ENCODE results near the gene KDM3B.
A peak's percentile ranks its signal among the peaks of the same experiment; 100 is the strongest.
"Not testable (repeated sequence)": the region's sequence is repeated elsewhere in the genome, so short reads cannot be mapped to it uniquely, and the experiment has no call there.

The KDM3B gene

DNA sequence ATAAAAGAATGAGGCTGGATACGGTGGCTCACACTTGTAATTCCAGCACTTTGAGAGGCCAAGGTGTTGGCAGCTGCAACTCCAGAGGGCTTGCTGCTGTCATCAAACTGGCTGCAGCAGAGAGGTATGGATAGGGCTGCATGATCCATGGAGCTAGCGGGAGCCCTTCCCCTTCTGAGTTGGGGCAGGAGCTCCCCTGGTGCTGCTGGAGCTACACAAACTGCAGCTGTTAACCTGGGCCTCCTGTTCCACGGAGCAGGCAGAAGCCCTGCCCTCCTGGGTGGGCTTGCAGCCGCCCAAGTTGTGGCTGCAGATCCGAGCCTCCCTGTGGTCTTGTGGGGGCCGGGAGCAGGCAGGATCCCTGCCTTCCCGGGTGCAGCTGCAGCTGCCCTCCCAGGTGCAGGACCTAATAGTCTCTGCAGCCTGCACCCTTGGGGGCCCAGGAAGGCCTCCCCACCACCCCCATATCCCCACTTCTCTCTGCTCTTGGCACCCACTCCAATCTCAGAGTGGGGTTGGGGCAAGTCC, 36.7 kb upstream of the KDM3B start:
- Histone ChIP-seq H3K9ac (ENCODE audit: low read depth, low read length, poor library complexity, severe bottlenecking) (no peak overlapping the region), H3K4me2 (ENCODE audit: low read depth, low read length, poor library complexity, severe bottlenecking) (no peak overlapping the region)

DNA sequence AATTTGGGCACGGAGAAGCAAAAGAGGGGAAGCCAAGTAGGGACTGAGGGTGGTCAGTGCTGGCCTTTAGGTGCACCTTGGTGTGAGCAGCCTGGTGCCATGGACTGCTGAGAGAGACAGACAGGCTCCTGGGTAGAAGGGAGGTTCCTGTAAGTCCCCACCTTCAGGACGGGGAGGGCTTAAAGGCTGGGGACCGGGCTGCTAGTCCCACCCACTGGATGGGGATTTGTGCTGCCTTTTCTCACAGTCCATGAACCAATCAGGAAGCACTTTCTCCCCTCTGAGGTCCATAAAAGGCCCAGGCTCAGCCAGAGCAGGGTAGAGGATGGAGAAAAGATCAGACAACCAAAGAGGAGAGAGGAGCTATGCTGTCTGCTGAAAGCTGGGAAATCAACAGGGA, 36.1 kb upstream of the KDM3B start:
- TF ChIP-seq, protein P1, sequence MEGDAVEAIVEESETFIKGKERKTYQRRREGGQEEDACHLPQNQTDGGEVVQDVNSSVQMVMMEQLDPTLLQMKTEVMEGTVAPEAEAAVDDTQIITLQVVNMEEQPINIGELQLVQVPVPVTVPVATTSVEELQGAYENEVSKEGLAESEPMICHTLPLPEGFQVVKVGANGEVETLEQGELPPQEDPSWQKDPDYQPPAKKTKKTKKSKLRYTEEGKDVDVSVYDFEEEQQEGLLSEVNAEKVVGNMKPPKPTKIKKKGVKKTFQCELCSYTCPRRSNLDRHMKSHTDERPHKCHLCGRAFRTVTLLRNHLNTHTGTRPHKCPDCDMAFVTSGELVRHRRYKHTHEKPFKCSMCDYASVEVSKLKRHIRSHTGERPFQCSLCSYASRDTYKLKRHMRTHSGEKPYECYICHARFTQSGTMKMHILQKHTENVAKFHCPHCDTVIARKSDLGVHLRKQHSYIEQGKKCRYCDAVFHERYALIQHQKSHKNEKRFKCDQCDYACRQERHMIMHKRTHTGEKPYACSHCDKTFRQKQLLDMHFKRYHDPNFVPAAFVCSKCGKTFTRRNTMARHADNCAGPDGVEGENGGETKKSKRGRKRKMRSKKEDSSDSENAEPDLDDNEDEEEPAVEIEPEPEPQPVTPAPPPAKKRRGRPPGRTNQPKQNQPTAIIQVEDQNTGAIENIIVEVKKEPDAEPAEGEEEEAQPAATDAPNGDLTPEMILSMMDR (conservative IDR thresholded peaks at IDR 0.05; ENCODE audit: low read length): no peak
- TF ChIP-seq EZH2phosphoT487 (IDR thresholded peaks at IDR 0.05; ENCODE audit: borderline replicate concordance): no peak
- Histone ChIP-seq H3K79me2 (ENCODE audit: insufficient read depth, low read length) (no peaks in the 10 kb centered on the region), H3K4me3 (ENCODE audit: low read length, poor library complexity, severe bottlenecking) (no peak overlapping the region), H3K9me2 (replicated peaks; ENCODE audit: low read depth, low read length) (no peaks in the 10 kb centered on the region), H3K9ac (ENCODE audit: low read depth, low read length, poor library complexity, severe bottlenecking) (no peak overlapping the region), H3K27me3 (ENCODE audit: insufficient read depth, low read length, poor library complexity, severe bottlenecking) (no peaks in the 10 kb centered on the region), H2AFZ (ENCODE audit: low read length) (no peak overlapping the region), H3K9me3 (ENCODE audit: insufficient read depth, low read depth, low read length) (no peaks in the 10 kb centered on the region), H3K36me3 (ENCODE audit: insufficient read depth, low read length) (peaks cover 30% of the 10 kb centered on the region; the same call in 1 of the 2 replicates), H3F3A (ENCODE audit: low read depth) (no peaks in the 10 kb centered on the region), H3K4me1 (ENCODE audit: insufficient read depth, low read length, poor library complexity, severe bottlenecking) (no peaks in the 10 kb centered on the region), H4K20me1 (ENCODE audit: insufficient read depth, low read length, poor library complexity, severe bottlenecking) (no peaks in the 10 kb centered on the region), H3K4me2 (ENCODE audit: low read depth, low read length, poor library complexity, severe bottlenecking) (no peak overlapping the region)

More for the DNA sequence above, 36.7 kb upstream of the KDM3B start:
- H4K20me1 ChIP-seq (ENCODE audit: insufficient read depth, low read length, poor library complexity, severe bottlenecking): no peaks in the 10 kb centered on the region
- no peaks in the 10 kb centered on the region for H3F3A ChIP-seq (ENCODE audit: low read depth)
- H3K4me1 ChIP-seq (ENCODE audit: insufficient read depth, low read length, poor library complexity, severe bottlenecking): no peaks in the 10 kb centered on the region
- peaks cover 36% of the 10 kb centered on the region; the same call in 1 of the 2 replicates for H3K36me3 ChIP-seq (ENCODE audit: insufficient read depth, low read length)
- H2AFZ ChIP-seq (ENCODE audit: low read length): no peak overlapping the region
- H3K4me3 ChIP-seq (ENCODE audit: low read length, poor library complexity, severe bottlenecking): no peak overlapping the region
- no peaks in the 10 kb centered on the region for H3K79me2 ChIP-seq (ENCODE audit: insufficient read depth, low read length)
- H3K27me3 ChIP-seq (ENCODE audit: insufficient read depth, low read length, poor library complexity, severe bottlenecking): no peaks in the 10 kb centered on the region
- H3K9me3 ChIP-seq (ENCODE audit: insufficient read depth, low read depth, low read length): no peaks in the 10 kb centered on the region
- TF ChIP-seq, protein P1 (conservative IDR thresholded peaks at IDR 0.05; ENCODE audit: low read length): no peak
- no peak for TF ChIP-seq EZH2phosphoT487 (IDR thresholded peaks at IDR 0.05; ENCODE audit: borderline replicate concordance)
- no peaks in the 10 kb centered on the region for H3K9me2 ChIP-seq (replicated peaks; ENCODE audit: low read depth, low read length)

DNA sequence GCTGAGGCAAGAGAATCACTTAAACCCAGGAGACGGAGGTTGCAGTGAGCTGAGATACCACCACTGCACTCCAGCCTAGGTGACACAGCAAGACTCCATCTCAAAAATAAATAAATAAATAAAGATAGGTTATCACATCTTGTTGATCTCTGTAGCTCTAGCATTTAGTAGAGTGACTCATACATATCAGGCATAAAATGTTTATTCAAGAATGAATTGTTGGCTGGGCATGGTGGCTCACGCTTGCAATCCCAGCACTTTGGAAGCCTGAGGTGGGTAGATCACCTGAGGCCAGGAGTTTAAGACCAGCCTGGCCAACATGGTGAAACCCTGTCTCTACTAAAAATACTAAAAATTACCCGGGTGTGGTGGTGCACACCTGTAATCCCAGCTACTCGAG, 34.3 kb upstream of the KDM3B start:
- H3K4me2 ChIP-seq (ENCODE audit: low read depth, low read length, poor library complexity, severe bottlenecking); H3K79me2 ChIP-seq (ENCODE audit: insufficient read depth, low read length); H4K20me1 ChIP-seq (ENCODE audit: insufficient read depth, low read length, poor library complexity, severe bottlenecking); H3F3A ChIP-seq (ENCODE audit: low read depth); H3K27me3 ChIP-seq (ENCODE audit: insufficient read depth, low read length, poor library complexity, severe bottlenecking); H2AFZ ChIP-seq (ENCODE audit: low read length); H3K9ac ChIP-seq (ENCODE audit: low read depth, low read length, poor library complexity, severe bottlenecking); H3K4me1 ChIP-seq (ENCODE audit: insufficient read depth, low read length, poor library complexity, severe bottlenecking); H3K9me3 ChIP-seq (ENCODE audit: insufficient read depth, low read depth, low read length); H3K4me3 ChIP-seq (ENCODE audit: low read length, poor library complexity, severe bottlenecking); H3K9me2 ChIP-seq (replicated peaks; ENCODE audit: low read depth, low read length): not testable (repeated sequence)
- H3K36me3 ChIP-seq (ENCODE audit: insufficient read depth, low read length): peaks cover 26% of the 10 kb centered on the region; the same call in 1 of the 2 replicates

DNA sequence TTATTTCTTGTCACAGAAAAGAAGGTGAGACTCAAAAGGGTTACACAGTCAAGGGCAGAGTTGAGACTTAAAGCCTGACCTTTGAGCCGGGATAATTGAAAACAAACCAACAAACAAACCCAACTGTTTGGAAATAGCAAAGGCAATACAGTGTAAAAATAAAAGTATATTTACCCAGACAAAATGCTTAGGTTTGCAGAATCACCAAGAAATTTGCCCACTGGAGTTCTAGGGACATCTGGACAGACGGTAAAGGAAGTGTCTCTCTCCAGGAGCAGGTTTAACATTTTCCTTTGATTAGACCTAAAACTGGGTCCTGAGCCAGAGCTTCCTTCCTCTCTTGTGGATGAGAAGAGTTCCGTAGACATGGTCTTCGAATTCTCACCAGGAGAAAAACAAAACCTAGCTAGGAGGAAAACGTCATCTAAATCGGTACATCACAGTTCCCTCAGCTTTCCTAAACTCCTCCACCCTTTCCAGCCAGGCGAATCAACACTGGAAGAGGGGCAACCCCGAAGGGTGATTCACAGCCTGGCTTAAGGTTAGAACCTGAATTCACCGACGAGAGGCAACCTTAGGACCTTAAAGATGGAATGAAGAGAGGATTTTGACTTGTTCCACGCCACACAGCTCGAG, 21.6 kb upstream of the KDM3B start:
- H3K9me2 ChIP-seq (replicated peaks; ENCODE audit: low read depth, low read length): no peaks in the 10 kb centered on the region
- peak overlapping the region; percentile 91 for H3K4me2 ChIP-seq (ENCODE audit: low read depth, low read length, poor library complexity, severe bottlenecking)
- H4K20me1 ChIP-seq (ENCODE audit: insufficient read depth, low read length, poor library complexity, severe bottlenecking): no peaks in the 10 kb centered on the region
- H3K9me3 ChIP-seq (ENCODE audit: insufficient read depth, low read depth, low read length): no peaks in the 10 kb centered on the region
- peak overlapping the region; percentile 94 for H3K4me3 ChIP-seq (ENCODE audit: low read length, poor library complexity, severe bottlenecking)
- H2AFZ ChIP-seq (ENCODE audit: low read length): peak overlapping the region; percentile 94
- no peak for TF ChIP-seq EZH2phosphoT487 (IDR thresholded peaks at IDR 0.05; ENCODE audit: borderline replicate concordance)
- TF ChIP-seq, protein P1 (conservative IDR thresholded peaks at IDR 0.05; ENCODE audit: low read length): no peak
- peaks cover 7% of the 10 kb centered on the region; the same call in 1 of the 2 replicates for H3K36me3 ChIP-seq (ENCODE audit: insufficient read depth, low read length)
- H3K9ac ChIP-seq (ENCODE audit: low read depth, low read length, poor library complexity, severe bottlenecking): peak overlapping the region; percentile 95
- no peaks in the 10 kb centered on the region for H3F3A ChIP-seq (ENCODE audit: low read depth)
- no peaks in the 10 kb centered on the region for H3K27me3 ChIP-seq (ENCODE audit: insufficient read depth, low read length, poor library complexity, severe bottlenecking)
- peaks cover 15% of the 10 kb centered on the region for H3K4me1 ChIP-seq (ENCODE audit: insufficient read depth, low read length, poor library complexity, severe bottlenecking)
- H3K79me2 ChIP-seq (ENCODE audit: insufficient read depth, low read length): peaks cover 25% of the 10 kb centered on the region
